Ovary (tissue), 9 donors: ENCODE results near the gene PON2. TPM values are rescaled to one million over a fixed set of nuclear protein-coding genes. Genes with fewer than 3 reads are reported as not detected.
"Not testable (repeated sequence)": the region's sequence is repeated elsewhere in the genome, so short reads cannot be mapped to it uniquely, and the experiment has no call there.

Experiments
- DNase-seq, 5 donors: peaks; one replicate each; pipeline ENCODE4 v3.0.0-alpha.2; 2019 to 2020
- H3K27ac ChIP-seq, 2 donors: fragments of 200-600 bp; one replicate each; pipeline versions ENCODE4 v1.5.1 to v1.8.0; 2019 to 2022
- H3K27me3 ChIP-seq: fragments of 200-600 bp; one replicate; pipeline ENCODE4 v1.8.0; 2022
- H3K36me3 ChIP-seq: fragments of 200-600 bp; sonication (generic); one replicate; pipeline ENCODE4 v1.5.1; 2019
- H3K4me1 ChIP-seq: one replicate; pipeline ENCODE4 v1.8.1; 2013; ENCODE audit warnings: mild to moderate bottlenecking, moderate library complexity; ENCODE audit not compliant: insufficient read depth
- H3K4me3 ChIP-seq: fragments of 200-600 bp; sonication (generic); one replicate; pipeline ENCODE4 v1.5.1; 2017
- H3K9me3 ChIP-seq, 2 donors: fragments of 200-600 bp in 1 of 2; sonication (generic) in 1 of 2; one replicate each; pipeline versions ENCODE4 v1.5.1 to v1.8.1; 2013 to 2019; ENCODE audit warnings: mild to moderate bottlenecking in 1 of 2, moderate library complexity in 1 of 2
- EP300 ChIP-seq: sonication (generic); formaldehyde crosslinking; IDR thresholded peaks from one replicate; pipeline ENCODE4 v1.6.1; 2017; ENCODE audit warnings: antibody characterized with exemption
- POLR2A ChIP-seq: fragments of 450-650 bp; IDR thresholded peaks from one replicate; pipeline ENCODE4 v1.6.1; 2017; ENCODE audit warnings: antibody characterized with exemption, mild to moderate bottlenecking, moderate library complexity
- WGBS, 3 donors: extraction: QIAGEN DNeasy Blood & Tissue Kit in 1 of 3; methylation state at CpG; one replicate each; pipeline versions ENCODE4 v1.1.5 to v1.1.7; 2013 to 2017; 5-methylcytosine and 5-hydroxymethylcytosine counted together
- intact Hi-C, 4 donors: fragments of 100-400 bp; cut with DNase I; formaldehyde crosslinking; loops; one replicate each; pipeline versions ENCODE4 v1.11.0 to v1.15.1; 2022 to 2023
- polyA plus RNA-seq, 2 donors: library from polyadenylated mRNA; stranded (reverse); fragments of 200-250 nt in 1 of 2; fragments of 350-450 nt in 1 of 2; fragmentation: Illumina TruSeq in 1 of 2; extraction: RNeasy Lipid Tissue Mini Kit (QIAGEN cat#74804) in 1 of 2; gene quantifications; one replicate each; pipeline ENCODE4 v1.2.3, GENCODE V29; 2013 to 2014
- total RNA-seq, 7 donors: library from RNA; depleted of rRNA in 2 of 7; stranded (reverse); fragments of >200 nt in 2 of 7; fragmentation: NEBNext Ultra II Directional in 3 of 7; extraction: Animal tissue kit (Norgen Biotek cat#: 25700) in 3 of 7; gene quantifications; one replicate each; pipeline versions ENCODE4 v1.1.0 to v1.2.4, GENCODE V29; 2016 to 2023
- TF ChIP-seq, protein P1 (sequence below), 3 donors: fragments of 450-650 bp in 2 of 3; fragments of 200-600 bp in 1 of 3; IDR thresholded peaks; one replicate each; pipeline versions ENCODE4 v1.5.1 to v1.8.0; 2016 to 2022; ENCODE audit warnings: antibody characterized with exemption in 3 of 3, mild to moderate bottlenecking in 1 of 3
- donor health status: DM: no; HTN: no; CAD: no; lungs with moderate emphysema.
- donor health status: DM: no; HTN: no; CAD: no.
- donor health status: Bipolar disorder and iron deficiency.
- donor health status: DM: yes; HTN: yes; CAD: no.
- donor health status: DM: no; HTN: no; CAD: no.
- donor health status: DM: yes; HTN: yes; CAD: no.

The PON2 gene
- total and polyA plus RNA-seq, 9 donors, result 29.3 to 108 (median 48.1) TPM

DNA sequence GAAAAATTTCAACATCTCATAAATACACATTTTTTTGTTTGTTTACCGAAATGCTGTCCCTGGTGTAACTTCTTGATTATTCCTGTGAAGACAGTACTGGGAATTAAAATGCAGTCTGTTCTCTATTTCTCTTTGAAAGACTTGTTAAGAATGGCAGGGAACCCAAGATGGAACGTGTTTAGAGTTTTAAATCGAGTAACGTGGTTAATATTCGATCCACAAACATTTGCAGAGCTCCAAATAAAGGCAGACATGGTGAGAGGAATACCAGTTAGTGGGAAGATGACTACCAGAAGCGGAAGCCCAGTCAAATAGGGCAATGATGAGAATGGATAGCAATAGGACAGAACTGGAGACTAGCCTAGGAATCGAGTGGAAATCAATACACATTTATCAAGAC lies 45.3 kb downstream of the PON2 start:
- intact Hi-C loops, result no loop called here
- whole genome bisulfite sequencing, 3 donors, result 93 to 96% (median 94%) methylated on average over 7 of the region's 7 CpGs
- Histone ChIP-seq H3K36me3 (no peaks in the 10 kb centered on the region), H3K4me1 (no peaks in the 10 kb centered on the region), H3K4me3 (no peak overlapping the region), H3K27me3 (no peaks in the 10 kb centered on the region), H3K27ac (no peak overlapping the region), H3K9me3 (no peaks in the 10 kb centered on the region)
- TF ChIP-seq, protein P1, sequence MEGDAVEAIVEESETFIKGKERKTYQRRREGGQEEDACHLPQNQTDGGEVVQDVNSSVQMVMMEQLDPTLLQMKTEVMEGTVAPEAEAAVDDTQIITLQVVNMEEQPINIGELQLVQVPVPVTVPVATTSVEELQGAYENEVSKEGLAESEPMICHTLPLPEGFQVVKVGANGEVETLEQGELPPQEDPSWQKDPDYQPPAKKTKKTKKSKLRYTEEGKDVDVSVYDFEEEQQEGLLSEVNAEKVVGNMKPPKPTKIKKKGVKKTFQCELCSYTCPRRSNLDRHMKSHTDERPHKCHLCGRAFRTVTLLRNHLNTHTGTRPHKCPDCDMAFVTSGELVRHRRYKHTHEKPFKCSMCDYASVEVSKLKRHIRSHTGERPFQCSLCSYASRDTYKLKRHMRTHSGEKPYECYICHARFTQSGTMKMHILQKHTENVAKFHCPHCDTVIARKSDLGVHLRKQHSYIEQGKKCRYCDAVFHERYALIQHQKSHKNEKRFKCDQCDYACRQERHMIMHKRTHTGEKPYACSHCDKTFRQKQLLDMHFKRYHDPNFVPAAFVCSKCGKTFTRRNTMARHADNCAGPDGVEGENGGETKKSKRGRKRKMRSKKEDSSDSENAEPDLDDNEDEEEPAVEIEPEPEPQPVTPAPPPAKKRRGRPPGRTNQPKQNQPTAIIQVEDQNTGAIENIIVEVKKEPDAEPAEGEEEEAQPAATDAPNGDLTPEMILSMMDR (IDR thresholded peaks at IDR 0.05), result no peak
- TF ChIP-seq EP300 (no peak), POLR2A (no peak)
- no peak for DNase-seq

DNA sequence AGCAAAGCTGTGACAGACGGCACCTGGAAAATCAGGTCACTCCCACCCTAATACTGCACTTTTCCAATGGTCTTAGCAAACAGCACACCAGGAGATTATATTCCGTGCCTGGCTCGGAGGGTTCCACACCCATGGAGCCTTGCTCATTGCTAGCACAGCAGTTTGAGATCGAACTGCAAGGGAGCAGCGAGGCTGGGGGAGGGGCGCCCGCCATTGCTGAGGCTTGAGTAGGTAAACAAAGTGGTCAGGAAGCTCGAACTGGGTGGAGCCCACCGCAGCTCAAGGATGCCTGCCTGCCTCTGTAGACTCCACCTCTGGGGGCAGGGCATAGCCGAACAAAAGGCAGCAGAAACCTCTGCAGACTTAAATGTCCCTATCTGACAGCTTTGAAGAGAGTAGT lies 55.4 kb downstream of the PON2 start:
- H3K36me3 ChIP-seq, H3K27ac ChIP-seq, H3K27me3 ChIP-seq, intact Hi-C loops, H3K4me3 ChIP-seq, DNase-seq, H3K9me3 ChIP-seq, H3K4me1 ChIP-seq: not testable (repeated sequence)
- 95 to 96% (median 96%) methylated on average over 10 of the region's 10 CpGs for WGBS, 3 donors

DNA sequence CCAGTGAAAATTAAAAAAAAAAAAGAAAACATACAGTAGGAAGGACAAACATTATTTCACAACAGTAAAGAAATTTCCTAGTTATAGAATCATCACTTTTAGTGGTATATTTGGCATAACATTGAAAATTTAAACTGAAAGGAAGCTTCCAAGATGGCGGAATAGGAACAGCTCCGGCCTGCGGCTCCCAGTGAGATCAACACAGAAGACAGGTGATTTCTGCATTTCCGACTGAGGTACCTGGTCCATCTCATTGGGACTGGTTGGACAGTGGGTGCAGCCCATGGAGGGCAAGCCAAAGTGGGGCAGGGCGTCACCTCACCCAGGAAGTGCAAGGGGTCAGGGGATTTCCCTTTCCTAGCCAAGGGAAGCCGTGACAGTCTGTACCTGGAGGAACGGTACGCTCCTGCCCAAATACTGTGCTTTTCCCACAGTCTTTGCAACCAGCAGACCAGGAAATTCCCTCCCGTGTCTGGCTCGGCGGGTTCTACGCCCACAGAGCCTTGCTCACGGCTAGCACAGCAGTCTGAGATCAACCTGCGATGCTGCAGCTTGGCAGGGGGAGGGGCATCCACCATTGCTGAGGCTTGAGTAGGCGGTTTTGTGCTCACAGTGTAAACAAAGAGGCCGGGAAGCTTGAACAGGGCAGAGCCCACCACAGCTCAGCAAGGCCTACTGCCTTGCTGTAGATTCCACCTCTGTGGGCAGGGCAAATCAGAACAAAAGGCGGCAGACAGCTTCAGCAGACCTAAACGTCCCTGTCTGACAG lies 58.0 kb downstream of the PON2 start:
- no peaks in the 10 kb centered on the region for H3K9me3 ChIP-seq
- DNase-seq, result no peak
- intact Hi-C loops, result no loop called here
- H3K4me1 ChIP-seq, result no peaks in the 10 kb centered on the region
- TF ChIP-seq POLR2A (no peak), EP300 (no peak)
- TF ChIP-seq, protein P1 (IDR thresholded peaks at IDR 0.05), result no peak
- no peaks in the 10 kb centered on the region for H3K27me3 ChIP-seq
- no peak overlapping the region for H3K27ac ChIP-seq
- 89 to 94% (median 90%) methylated on average over 18 of the region's 18 CpGs for WGBS, 3 donors
- H3K4me3 ChIP-seq, result no peak overlapping the region
- no peaks in the 10 kb centered on the region for H3K36me3 ChIP-seq

DNA sequence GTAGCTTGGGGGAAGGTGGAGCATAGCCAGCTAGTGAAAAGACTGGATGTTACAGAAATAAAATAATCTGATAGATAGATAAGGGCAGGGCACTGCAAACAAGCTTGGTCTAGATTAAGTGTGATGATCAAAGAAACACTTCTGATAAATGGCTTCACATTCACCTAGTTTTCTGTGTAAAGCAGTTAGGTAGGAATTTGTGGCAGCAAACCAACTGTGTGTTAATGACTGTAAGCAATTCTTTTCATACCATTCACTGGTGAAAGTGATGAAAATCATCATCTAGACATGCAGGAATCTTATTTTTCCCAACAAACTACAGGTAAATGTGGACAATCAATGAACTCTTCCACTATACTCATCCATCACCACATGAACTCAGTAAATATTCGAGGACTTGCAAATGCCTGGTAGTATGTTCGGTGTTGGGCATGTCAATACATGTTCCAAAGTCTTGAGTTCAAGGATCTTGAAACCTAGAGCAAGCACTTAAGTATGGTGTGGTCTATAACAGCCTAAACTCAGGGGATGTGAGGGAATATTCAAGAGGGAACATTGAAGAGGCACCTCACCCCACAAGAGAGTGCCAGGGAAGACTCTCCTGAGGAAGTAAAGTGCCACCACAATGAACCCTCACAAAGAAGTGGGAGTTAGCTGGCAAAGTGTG lies 59.1 kb downstream of the PON2 start:
- intact Hi-C loops, result no loop called here
- no peak overlapping the region for H3K4me3 ChIP-seq
- H3K27me3 ChIP-seq, result no peaks in the 10 kb centered on the region
- no peaks in the 10 kb centered on the region for H3K4me1 ChIP-seq
- WGBS, 3 donors, result 93 to 96% (median 94%) methylated on average over 2 of the region's 2 CpGs
- H3K36me3 ChIP-seq, result no peaks in the 10 kb centered on the region
- H3K27ac ChIP-seq, result no peak overlapping the region
- TF ChIP-seq, protein P1 (IDR thresholded peaks at IDR 0.05), result no peak
- TF ChIP-seq POLR2A, result no peak
- no peak for TF ChIP-seq EP300
- H3K9me3 ChIP-seq, result no peaks in the 10 kb centered on the region
- no peak for DNase-seq

DNA sequence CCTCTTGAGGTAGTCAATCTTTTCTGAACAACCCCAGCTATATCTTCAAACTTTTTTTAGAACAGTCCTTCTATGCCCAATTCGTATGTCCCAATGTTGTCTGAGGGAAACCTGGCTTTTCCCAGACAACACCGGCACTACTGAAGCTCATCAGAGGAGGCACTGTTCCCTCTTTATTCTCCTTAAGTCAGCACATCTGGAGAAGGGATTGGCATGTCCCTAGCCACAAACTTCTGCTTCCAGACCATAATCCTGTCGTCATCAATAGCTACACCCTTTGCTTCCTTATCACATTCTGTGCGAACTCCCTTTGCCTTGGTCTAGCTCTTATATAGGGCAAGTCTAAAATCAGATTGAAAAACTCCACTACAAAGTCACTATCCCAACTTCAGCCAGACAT lies 61.5 kb downstream of the PON2 start:
- no peak for DNase-seq
- Histone ChIP-seq H3K27ac (no peak overlapping the region), H3K27me3 (no peaks in the 10 kb centered on the region), H3K4me3 (no peak overlapping the region), H3K36me3 (no peaks in the 10 kb centered on the region), H3K9me3 (no peaks in the 10 kb centered on the region), H3K4me1 (no peaks in the 10 kb centered on the region)
- TF ChIP-seq, protein P1 (IDR thresholded peaks at IDR 0.05), result no peak
- no peak for TF ChIP-seq EP300
- TF ChIP-seq POLR2A, result no peak
- WGBS, 3 donors, result 91 to 92% (median 91%) methylated on average over 4 of the region's 4 CpGs
- intact Hi-C loops, result no loop called here
